ENCODE data around the gene PATJ.

DNA sequence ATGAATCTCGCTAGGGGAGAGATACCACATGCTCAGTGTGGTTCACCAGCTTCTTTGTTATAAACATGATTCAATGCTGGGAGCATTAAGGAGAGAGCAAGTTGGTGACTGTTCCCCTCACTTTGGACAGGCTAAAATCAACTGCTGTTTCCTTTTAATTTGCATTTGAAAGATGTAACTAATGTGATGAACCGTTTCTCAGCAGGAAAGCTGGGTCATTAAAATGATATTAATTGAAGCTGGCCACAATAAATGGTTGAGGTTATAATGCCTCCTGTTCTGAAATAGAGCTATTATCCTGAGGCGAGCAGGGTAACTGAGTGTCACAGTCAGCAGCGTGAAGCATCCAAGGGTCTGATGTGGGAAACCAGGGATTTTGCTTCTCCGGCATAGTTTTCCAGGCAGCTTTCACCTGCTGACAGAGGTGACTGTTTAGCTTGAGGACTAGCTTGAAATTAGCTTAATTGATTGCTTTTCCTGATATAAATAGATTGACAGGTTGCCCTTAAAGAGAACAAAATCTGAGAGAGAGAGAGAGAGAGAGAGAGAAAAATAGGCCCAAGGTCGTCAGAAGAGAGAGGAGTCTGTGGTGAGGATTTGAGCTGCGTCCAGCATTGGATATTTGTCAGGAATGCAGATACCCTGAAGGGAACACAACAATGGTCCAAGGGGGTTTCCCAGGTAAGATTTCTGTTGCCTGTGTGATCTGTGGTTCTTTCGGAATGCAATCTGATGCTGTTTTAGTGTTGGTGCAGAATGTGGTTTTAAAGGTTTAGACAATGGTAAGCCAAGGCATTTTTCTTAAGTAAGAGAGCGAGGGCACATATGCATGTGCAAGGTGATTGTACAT is 209.7 kb downstream of the PATJ start:
- no peak for TF ChIP-seq BHLHE40 (IDR thresholded peaks at IDR 0.05; ENCODE audit: low read length)
- TF ChIP-seq, protein P1, sequence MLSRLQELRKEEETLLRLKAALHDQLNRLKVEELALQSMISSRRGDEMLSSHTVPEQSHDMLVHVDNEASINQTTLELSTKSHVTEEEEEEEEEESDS (CRISPR knock-in tag; IDR thresholded peaks at IDR 0.05; ENCODE audit: borderline replicate concordance), result no peak
- TF ChIP-seq TBP (CRISPR knock-in tag; IDR thresholded peaks at IDR 0.05), result no peak
- TF ChIP-seq, protein P2, sequence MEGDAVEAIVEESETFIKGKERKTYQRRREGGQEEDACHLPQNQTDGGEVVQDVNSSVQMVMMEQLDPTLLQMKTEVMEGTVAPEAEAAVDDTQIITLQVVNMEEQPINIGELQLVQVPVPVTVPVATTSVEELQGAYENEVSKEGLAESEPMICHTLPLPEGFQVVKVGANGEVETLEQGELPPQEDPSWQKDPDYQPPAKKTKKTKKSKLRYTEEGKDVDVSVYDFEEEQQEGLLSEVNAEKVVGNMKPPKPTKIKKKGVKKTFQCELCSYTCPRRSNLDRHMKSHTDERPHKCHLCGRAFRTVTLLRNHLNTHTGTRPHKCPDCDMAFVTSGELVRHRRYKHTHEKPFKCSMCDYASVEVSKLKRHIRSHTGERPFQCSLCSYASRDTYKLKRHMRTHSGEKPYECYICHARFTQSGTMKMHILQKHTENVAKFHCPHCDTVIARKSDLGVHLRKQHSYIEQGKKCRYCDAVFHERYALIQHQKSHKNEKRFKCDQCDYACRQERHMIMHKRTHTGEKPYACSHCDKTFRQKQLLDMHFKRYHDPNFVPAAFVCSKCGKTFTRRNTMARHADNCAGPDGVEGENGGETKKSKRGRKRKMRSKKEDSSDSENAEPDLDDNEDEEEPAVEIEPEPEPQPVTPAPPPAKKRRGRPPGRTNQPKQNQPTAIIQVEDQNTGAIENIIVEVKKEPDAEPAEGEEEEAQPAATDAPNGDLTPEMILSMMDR (CRISPR knock-in tag; IDR thresholded peaks at IDR 0.05), result no peak
- TF ChIP-seq ZNF619 (CRISPR knock-in tag; IDR thresholded peaks at IDR 0.05), result no peak
- no peak for TF ChIP-seq TBL1XR1 (IDR thresholded peaks at IDR 0.05; ENCODE audit: borderline replicate concordance, low read length, partially characterized antibody)
- no peak for TF ChIP-seq ZNF124 (CRISPR knock-in tag; IDR thresholded peaks at IDR 0.05)
- TF ChIP-seq, protein P3, sequence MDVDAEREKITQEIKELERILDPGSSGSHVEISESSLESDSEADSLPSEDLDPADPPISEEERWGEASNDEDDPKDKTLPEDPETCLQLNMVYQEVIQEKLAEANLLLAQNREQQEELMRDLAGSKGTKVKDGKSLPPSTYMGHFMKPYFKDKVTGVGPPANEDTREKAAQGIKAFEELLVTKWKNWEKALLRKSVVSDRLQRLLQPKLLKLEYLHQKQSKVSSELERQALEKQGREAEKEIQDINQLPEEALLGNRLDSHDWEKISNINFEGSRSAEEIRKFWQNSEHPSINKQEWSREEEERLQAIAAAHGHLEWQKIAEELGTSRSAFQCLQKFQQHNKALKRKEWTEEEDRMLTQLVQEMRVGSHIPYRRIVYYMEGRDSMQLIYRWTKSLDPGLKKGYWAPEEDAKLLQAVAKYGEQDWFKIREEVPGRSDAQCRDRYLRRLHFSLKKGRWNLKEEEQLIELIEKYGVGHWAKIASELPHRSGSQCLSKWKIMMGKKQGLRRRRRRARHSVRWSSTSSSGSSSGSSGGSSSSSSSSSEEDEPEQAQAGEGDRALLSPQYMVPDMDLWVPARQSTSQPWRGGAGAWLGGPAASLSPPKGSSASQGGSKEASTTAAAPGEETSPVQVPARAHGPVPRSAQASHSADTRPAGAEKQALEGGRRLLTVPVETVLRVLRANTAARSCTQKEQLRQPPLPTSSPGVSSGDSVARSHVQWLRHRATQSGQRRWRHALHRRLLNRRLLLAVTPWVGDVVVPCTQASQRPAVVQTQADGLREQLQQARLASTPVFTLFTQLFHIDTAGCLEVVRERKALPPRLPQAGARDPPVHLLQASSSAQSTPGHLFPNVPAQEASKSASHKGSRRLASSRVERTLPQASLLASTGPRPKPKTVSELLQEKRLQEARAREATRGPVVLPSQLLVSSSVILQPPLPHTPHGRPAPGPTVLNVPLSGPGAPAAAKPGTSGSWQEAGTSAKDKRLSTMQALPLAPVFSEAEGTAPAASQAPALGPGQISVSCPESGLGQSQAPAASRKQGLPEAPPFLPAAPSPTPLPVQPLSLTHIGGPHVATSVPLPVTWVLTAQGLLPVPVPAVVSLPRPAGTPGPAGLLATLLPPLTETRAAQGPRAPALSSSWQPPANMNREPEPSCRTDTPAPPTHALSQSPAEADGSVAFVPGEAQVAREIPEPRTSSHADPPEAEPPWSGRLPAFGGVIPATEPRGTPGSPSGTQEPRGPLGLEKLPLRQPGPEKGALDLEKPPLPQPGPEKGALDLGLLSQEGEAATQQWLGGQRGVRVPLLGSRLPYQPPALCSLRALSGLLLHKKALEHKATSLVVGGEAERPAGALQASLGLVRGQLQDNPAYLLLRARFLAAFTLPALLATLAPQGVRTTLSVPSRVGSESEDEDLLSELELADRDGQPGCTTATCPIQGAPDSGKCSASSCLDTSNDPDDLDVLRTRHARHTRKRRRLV (CRISPR knock-in tag; IDR thresholded peaks at IDR 0.05), result no peak
- TF ChIP-seq JUN (CRISPR knock-in tag; IDR thresholded peaks at IDR 0.05), result no peak
- no peak for TF ChIP-seq NFIB (CRISPR knock-in tag; IDR thresholded peaks at IDR 0.05; ENCODE audit: borderline replicate concordance)
- TF ChIP-seq ZNF292 (CRISPR knock-in tag; IDR thresholded peaks at IDR 0.05; ENCODE audit: borderline replicate concordance, low read depth), result no peak
